Muscle layer of colon (tissue), 2 donors: ENCODE measurements around the gene AHRR.

Experiments used
- H3K27ac ChIP-seq: one replicate; pipeline ENCODE4 v1.7.0; 2013; ENCODE audit warnings: low read depth, mild to moderate bottlenecking, low read length, moderate library complexity
- H3K27me3 ChIP-seq, 2 donors: one replicate each; pipeline ENCODE4 v1.7.0; 2013; ENCODE audit warnings: low read length in 2 of 2, mild to moderate bottlenecking in 2 of 2; ENCODE audit not compliant: insufficient read depth in 2 of 2, control insufficient read depth in 1 of 2
- H3K36me3 ChIP-seq: one replicate; pipeline ENCODE4 v1.7.0; 2013; ENCODE audit warnings: mild to moderate bottlenecking, low read length; ENCODE audit not compliant: insufficient read depth
- H3K4me1 ChIP-seq: one replicate; pipeline ENCODE4 v1.7.0; 2013; ENCODE audit warnings: mild to moderate bottlenecking, low read length; ENCODE audit not compliant: insufficient read depth
- H3K4me3 ChIP-seq, 2 donors: one replicate each; pipeline ENCODE4 v1.7.0; 2013; ENCODE audit warnings: low read length in 2 of 2, low read depth in 1 of 2, mild to moderate bottlenecking in 1 of 2, moderate library complexity in 1 of 2
- H3K9ac ChIP-seq: one replicate; pipeline ENCODE4 v1.7.0; 2013; ENCODE audit warnings: low read length
- H3K9me3 ChIP-seq: one replicate; pipeline ENCODE4 v1.7.0; 2013; ENCODE audit warnings: mild to moderate bottlenecking, low read length
- donor health status: abdominal sarcoma.
- donor health status: Adenocarcinoma of cecum.

AHRR gene

GRCh38 chr5:452978-453710 is 131.6 kb downstream of the AHRR start:
- H3K27me3 ChIP-seq: no peaks in the 10 kb centered on the region
- H3K36me3 ChIP-seq: peaks cover 64% of the 10 kb centered on the region
- peaks cover 4% of the 10 kb centered on the region for H3K9me3 ChIP-seq
- no peak overlapping the region for H3K9ac ChIP-seq
- H3K27ac ChIP-seq: no peak overlapping the region
- no peaks in the 10 kb centered on the region for H3K4me1 ChIP-seq
- no peak overlapping the region for H3K4me3 ChIP-seq

- Histone ChIP-seq H3K4me3 (no peak overlapping the region), H3K36me3 (peaks cover 56% of the 10 kb centered on the region), H3K27ac (no peak overlapping the region), H3K27me3 (no peaks in the 10 kb centered on the region), H3K4me1 (no peaks in the 10 kb centered on the region), H3K9ac (no peak overlapping the region), H3K9me3 (peaks cover 4% of the 10 kb centered on the region)
Measured at GRCh38 chr5:453725-454481, 132.4 kb downstream of the AHRR start.

DNA sequence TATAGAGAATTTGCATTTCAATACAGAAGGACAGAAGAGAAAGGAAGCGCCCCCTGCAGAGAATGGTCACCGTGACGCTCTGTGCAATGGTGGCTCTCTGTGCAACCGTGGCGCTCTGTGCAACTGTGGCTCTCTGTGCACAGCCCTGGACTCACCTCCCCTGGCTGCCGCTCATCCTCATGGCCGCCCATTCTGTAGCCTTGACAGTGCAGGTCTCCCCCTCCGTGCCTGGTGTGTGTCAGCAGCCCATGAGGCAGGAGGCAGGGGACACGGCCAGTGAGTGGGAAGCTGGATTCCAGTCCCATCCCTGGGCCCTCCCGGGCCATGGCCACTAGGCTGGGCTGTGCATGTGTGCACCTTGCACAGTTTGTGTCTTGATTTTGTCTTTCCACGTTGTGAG is 133.4 kb downstream of the AHRR start:
- H3K9ac ChIP-seq: no peak overlapping the region
- H3K9me3 ChIP-seq: peaks cover 4% of the 10 kb centered on the region
- H3K36me3 ChIP-seq: peaks cover 54% of the 10 kb centered on the region
- H3K4me1 ChIP-seq: no peaks in the 10 kb centered on the region
- no peak overlapping the region for H3K27ac ChIP-seq
- no peaks in the 10 kb centered on the region for H3K27me3 ChIP-seq
- no peak overlapping the region for H3K4me3 ChIP-seq

- Histone ChIP-seq H3K9me3 (peaks cover 4% of the 10 kb centered on the region), H3K27me3 (no peaks in the 10 kb centered on the region), H3K36me3 (peaks cover 56% of the 10 kb centered on the region), H3K4me1 (no peaks in the 10 kb centered on the region), H3K27ac (no peak overlapping the region), H3K9ac (no peak overlapping the region), H3K4me3 (no peak overlapping the region)
Measured at GRCh38 chr5:455806-456205, 134.3 kb downstream of the AHRR start.

DNA sequence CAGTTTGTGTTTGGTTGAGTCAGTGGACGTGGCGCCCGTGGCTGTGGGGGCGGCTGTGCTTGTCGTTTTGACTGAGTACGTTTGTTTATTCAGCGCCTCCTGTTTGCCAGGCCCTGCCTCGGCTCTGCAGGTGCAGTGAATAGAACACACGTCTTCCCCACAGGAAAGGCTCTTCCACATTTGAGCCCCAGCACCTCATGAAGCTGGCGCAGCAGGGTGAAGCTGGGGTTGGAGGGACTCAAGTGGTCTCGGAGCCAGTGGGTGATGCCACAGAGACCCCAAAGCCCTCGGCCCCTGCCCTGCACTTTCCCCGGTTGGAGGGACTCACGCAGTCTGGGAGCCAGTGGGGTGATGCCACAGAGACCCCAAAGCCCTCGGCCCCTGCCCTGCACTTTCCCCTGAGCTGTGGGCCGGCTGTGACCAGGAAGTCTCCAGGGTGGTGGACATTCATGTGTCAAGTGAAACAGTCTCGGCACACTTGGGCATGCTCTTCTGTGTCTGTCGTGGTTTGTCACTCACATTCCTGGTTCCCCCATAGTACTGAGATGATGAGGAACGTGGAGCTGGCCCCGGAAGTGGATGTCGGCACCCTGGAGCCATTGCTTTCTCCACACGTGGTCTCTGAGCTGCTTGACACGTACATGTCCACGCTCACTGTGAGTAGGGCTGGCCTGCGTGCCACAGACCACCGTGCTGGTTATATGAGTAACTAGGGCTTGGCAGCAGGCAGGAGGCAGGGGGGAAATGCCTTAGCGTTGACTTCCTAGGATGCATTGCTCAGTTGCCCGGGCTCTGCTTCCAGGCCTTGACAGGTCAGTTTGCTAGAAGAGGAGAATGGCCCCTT is 135.1 kb downstream of the AHRR start:
- no peaks in the 10 kb centered on the region for H3K4me1 ChIP-seq
- H3K36me3 ChIP-seq: peaks cover 56% of the 10 kb centered on the region
- H3K27me3 ChIP-seq: no peaks in the 10 kb centered on the region
- H3K9me3 ChIP-seq: peaks cover 4% of the 10 kb centered on the region
- no peak overlapping the region for H3K9ac ChIP-seq
- H3K4me3 ChIP-seq: no peak overlapping the region
- H3K27ac ChIP-seq: no peak overlapping the region

DNA sequence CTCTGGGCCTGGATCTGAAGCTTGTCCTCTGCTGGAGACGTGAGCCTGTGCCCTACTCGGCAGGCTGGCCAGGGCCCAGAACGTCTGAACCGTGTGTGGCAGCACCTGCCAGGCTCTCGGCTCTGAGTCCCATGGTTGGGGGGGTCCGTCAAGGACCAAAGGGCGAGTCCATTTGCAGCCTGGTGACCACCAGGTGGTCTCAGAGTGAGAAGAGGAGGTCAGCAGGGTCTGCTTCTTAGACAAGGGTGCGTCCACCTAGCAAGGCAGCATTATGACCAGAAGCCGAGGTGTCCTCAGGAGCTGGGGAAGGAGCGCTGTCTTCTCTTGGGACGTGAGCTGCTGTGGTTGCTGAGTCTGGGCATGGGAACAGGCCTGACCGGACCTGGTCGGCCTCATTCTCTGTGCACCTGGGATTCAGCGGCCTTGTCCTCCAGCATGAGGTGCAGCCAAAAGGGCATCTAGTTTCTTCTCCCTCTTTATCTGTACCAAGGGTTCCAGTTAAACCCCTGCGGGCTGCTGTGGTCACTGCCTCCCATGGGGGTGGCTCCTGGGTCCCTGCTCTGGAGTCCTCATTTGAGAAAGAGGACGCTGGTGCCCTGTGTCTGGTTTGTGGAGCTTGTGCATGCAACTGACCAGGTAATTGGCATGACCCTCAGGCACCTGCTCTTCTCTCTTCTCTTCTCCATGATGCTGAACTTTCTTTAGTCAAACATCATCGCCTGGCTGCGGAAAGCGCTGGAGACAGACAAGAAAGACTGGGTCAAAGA is 135.9 kb downstream of the AHRR start:
- no peak overlapping the region for H3K27ac ChIP-seq
- no peaks in the 10 kb centered on the region for H3K4me1 ChIP-seq
- peaks cover under 1% of the 10 kb centered on the region for H3K9me3 ChIP-seq
- no peaks in the 10 kb centered on the region for H3K27me3 ChIP-seq
- no peak overlapping the region for H3K4me3 ChIP-seq
- H3K36me3 ChIP-seq: peaks cover 63% of the 10 kb centered on the region
- H3K9ac ChIP-seq: no peak overlapping the region

DNA sequence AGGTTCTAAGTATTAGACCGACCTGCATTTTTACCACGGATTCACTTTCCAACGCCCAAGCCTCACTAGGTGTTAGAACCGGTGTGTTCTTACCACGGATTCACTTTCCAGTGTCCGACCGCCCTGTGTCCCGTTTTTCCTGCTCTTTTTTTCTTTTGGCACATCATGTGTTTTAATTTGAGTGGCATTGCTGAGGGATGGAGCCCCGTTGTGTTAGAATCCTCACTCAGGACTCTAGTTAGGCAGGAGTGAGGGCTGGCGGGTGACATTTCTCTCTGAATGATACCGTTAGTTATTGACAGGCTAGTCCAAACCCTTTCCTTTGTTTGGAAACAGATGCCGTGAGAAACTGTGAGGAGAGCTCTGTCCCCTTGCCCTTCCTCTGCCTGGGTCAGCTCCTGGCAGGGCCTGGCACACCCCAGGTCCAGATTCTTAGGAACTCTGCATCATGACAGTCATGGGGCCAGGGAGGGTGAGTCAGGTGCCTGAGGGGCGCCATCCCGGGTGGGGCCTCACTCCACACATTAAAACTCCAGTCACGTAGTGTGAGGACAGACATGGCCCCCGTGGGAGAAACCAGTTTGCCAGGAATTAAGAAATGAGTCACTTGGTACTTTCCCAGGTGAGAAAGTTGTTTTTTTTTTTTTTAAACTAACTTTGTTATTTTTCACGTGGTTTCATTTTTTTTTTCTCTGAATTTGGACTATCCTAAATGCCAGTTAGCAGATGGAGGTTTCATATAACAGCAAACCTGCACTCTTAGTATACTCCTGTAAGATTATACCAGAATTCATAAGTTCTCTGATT is 137.2 kb downstream of the AHRR start:
- H3K36me3 ChIP-seq: peaks cover 54% of the 10 kb centered on the region

GRCh38 chr5:459562-460272 is 138.2 kb downstream of the AHRR start:
- Histone ChIP-seq H3K4me1 (no peaks in the 10 kb centered on the region), H3K9me3 (no peaks in the 10 kb centered on the region), H3K9ac (no peak overlapping the region), H3K27me3 (no peaks in the 10 kb centered on the region), H3K36me3 (peaks cover 46% of the 10 kb centered on the region), H3K4me3 (no peak overlapping the region), H3K27ac (no peak overlapping the region)

More for the DNA sequence above, 137.2 kb downstream of the AHRR start:
- H3K27me3 ChIP-seq: no peaks in the 10 kb centered on the region
- no peaks in the 10 kb centered on the region for H3K9me3 ChIP-seq
- H3K9ac ChIP-seq: no peak overlapping the region
- no peak overlapping the region for H3K4me3 ChIP-seq
- H3K27ac ChIP-seq: no peak overlapping the region
- H3K4me1 ChIP-seq: no peaks in the 10 kb centered on the region

GRCh38 chr5:460273-460625 is 138.7 kb downstream of the AHRR start:
- Histone ChIP-seq H3K4me1 (no peaks in the 10 kb centered on the region), H3K27me3 (no peaks in the 10 kb centered on the region), H3K9me3 (no peaks in the 10 kb centered on the region), H3K4me3 (no peak overlapping the region), H3K9ac (no peak overlapping the region), H3K27ac (no peak overlapping the region), H3K36me3 (peaks cover 41% of the 10 kb centered on the region)

DNA sequence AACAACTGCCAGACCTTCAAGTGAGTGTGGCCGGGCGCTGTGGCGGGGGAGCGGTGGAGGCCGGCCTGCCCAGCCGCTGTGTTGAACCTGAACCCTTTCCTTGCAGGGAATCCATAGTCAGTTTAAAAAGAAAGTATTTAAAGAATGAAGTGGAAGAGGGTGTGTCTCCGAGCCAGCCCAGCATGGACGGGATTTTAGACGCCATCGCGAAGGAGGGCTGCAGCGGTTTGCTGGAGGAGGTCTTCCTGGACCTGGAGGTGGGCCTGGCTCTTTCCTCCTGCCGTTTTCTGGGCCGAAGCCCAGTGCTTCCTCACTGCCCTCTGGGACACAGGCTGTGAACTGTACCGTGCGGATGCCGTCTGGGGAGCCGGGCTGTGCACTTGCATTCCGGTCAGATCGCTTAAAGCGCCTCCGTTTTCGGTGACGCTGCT is 140.6 kb downstream of the AHRR start:
- Histone ChIP-seq H3K27ac (no peak overlapping the region), H3K27me3 (no peaks in the 10 kb centered on the region)

More for the DNA sequence above, 140.6 kb downstream of the AHRR start:
- no peak overlapping the region for H3K4me3 ChIP-seq
- no peak overlapping the region for H3K9ac ChIP-seq
- no peaks in the 10 kb centered on the region for H3K9me3 ChIP-seq
- H3K4me1 ChIP-seq: no peaks in the 10 kb centered on the region
- peaks cover 37% of the 10 kb centered on the region for H3K36me3 ChIP-seq
